A673 (cell line): Measurements from ENCODE around the gene CNP. TPM values are rescaled to one million over a fixed set of nuclear protein-coding genes. Genes with fewer than 3 reads are reported as not detected.
A peak's percentile ranks its signal among the peaks of the same experiment; 100 is the strongest.
"Not testable (repeated sequence)": the region's sequence is repeated elsewhere in the genome, so short reads cannot be mapped to it uniquely, and the experiment has no call there.

Experiments used
- BruUV-seq: library from RNA; stranded (reverse); fragments of 400-500 nt; replicated peaks from 2 replicates; lab custom pipeline; 2021; lab: Mats Ljungman, UMichigan
- CTCF ChIA-PET: fragments of 300-600 bp; sonication (Branson Sonifier 250); formaldehyde crosslinking; loops from one replicate; lab custom pipeline; 2022; ENCODE audit warnings: antibody characterized with exemption; lab: Charles Lee
- POLR2A ChIA-PET: fragments of 300-600 bp; sonication (Branson Sonifier 250); formaldehyde crosslinking; loops from one replicate; lab custom pipeline; 2022; ENCODE audit warnings: antibody characterized with exemption; ENCODE audit not compliant: low non-redundant PET; lab: Charles Lee
- DNase-seq: peaks from one replicate; pipeline ENCODE4 v3.0.0-alpha.2; 2015; ENCODE audit warnings: low spot score
- H3K27ac ChIP-seq: fragments of 200-600 bp; sonication (generic); 2 replicates; pipeline ENCODE4 v1.5.1; 2016; ENCODE audit warnings: mixed run types, low read depth, mild to moderate bottlenecking, mixed read lengths, antibody characterized with exemption, low read length; ENCODE audit not compliant: poor library complexity, severe bottlenecking
- H3K27me3 ChIP-seq: fragments of 200-600 bp; sonication (generic); replicated peaks from 2 replicates; pipeline ENCODE4 v1.6.1; 2017; ENCODE audit warnings: mixed run types, low read depth, mild to moderate bottlenecking, mixed read lengths, antibody characterized with exemption, low read length; ENCODE audit not compliant: insufficient read depth, poor library complexity
- H3K36me3 ChIP-seq: fragments of 200-600 bp; sonication (generic); 2 replicates; pipeline ENCODE4 v1.6.1; 2016; ENCODE audit warnings: mixed run types, mild to moderate bottlenecking, mixed read lengths, antibody characterized with exemption, low read length; ENCODE audit not compliant: insufficient read depth, poor library complexity, severe bottlenecking
- H3K4me1 ChIP-seq: fragments of 200-600 bp; sonication (generic); 2 replicates; pipeline ENCODE4 v1.6.1; 2017; ENCODE audit warnings: mixed run types, mild to moderate bottlenecking, mixed read lengths, antibody characterized with exemption, low read length; ENCODE audit not compliant: insufficient read depth, poor library complexity, severe bottlenecking
- H3K4me3 ChIP-seq: fragments of 200-600 bp; sonication (generic); 2 replicates; pipeline ENCODE4 v1.5.1; 2016; ENCODE audit warnings: low read depth, mixed run types, mild to moderate bottlenecking, mixed read lengths, low read length; ENCODE audit not compliant: poor library complexity, severe bottlenecking
- H3K9me3 ChIP-seq: fragments of 200-600 bp; sonication (generic); 2 replicates; pipeline ENCODE4 v1.6.1; 2016; ENCODE audit warnings: mixed run types, low read depth, mild to moderate bottlenecking, mixed read lengths, antibody characterized with exemption, low read length; ENCODE audit not compliant: poor library complexity, severe bottlenecking
- EZH2 ChIP-seq: fragments of 200-600 bp; sonication (generic); IDR thresholded peaks from 2 replicates; pipeline ENCODE4 v1.6.1; 2017; ENCODE audit warnings: borderline replicate concordance, low read depth, mild to moderate bottlenecking, mixed read lengths, antibody characterized with exemption, low read length; ENCODE audit not compliant: poor library complexity, severe bottlenecking
- intact Hi-C: fragments of 100-400 bp; cut with micrococcal nuclease; formaldehyde crosslinking; loops from one replicate; pipeline ENCODE4 v1.10.0; 2022; ENCODE audit not compliant: unreplicated experiment
- total RNA-seq: library from RNA; stranded (reverse); gene quantifications from 2 replicates; pipeline ENCODE4 v1.2.3, GENCODE V29; 2021
- TF ChIP-seq, protein P1 (sequence below): fragments of 300-800, 200-600 bp; sonication (generic); conservative IDR thresholded peaks from 2 replicates; pipeline ENCODE4 v1.5.1; 2017; ENCODE audit warnings: low read depth, mild to moderate bottlenecking, antibody characterized with exemption, low read length, moderate library complexity, mixed read lengths

The CNP gene
- total RNA-seq, 1 experiment from 2014 or later, result 55.6 TPM

DNA sequence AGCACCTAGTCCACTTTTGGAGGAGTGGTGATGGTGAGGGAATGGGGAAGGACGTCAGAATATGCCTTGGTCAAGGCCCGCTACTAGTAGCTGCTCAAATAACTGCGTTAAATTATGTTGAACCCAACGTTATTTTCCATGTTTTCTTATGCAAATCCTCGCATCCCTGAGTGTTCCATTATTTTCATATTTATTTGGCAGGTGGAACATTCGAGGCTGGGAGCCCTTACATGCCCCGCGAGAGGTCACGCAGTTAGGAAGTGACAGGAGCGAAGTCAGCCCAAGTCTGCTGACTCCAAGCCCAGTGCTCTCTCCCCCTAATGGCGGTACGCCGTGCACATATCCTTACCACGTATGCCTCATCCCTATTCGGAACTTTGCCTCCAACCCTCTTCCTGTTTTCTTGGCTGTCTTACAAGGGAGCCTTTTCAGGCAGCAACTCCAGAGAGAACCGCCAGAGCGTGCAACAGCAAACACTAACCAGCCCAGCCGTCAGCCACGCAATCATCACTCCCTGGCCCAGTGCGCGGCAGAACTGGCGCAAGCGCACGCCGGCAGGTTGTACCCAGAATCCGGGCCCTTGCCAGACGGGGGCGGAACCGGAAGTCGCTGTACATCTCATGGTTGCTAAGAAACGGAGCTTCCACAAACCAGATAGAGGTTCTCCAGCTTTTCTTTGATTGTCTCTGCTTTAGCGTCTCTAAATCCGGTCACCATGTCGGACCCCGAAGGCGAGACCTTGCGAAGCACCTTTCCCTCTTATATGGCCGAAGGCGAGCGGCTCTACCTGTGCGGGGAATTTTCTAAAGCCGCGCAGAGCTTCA is 36.4 kb upstream of the CNP start, which contains the start of gene ODAD4:
TSS of gene ODAD4 (plus strand) at position 609 of the 824 bp plus-strand sequence. CDS start at position 716, 107 bp downstream.
- Histone ChIP-seq H3K36me3 (no peaks in the 10 kb centered on the region), H3K27ac (peak within 1 kb of the TSS; percentile 73), H3K4me1 (no peaks in the 10 kb centered on the region), H3K27me3 (no peaks in the 10 kb centered on the region), H3K9me3 (no peaks in the 10 kb centered on the region), H3K4me3 (peak within 1 kb of the TSS; percentile 56)
- intact Hi-C loops, result no loop called here
- DNase-seq, result peak; percentile 94
- ChIA-PET CTCF (interaction anchor here (0.5 to 0.8 kb wide), 3 partner anchors 12 to 606 kb away, joined by 3 to 5 read pairs (median 4); partner anchors contain the start of genes ACLY and NAGLU), POLR2A (interaction anchor here (0.5 to 1.0 kb wide), 3 partner anchors 36 to 238 kb away, joined by 4 to 8 read pairs (median 5); partner anchors contain the start of gene CNP)
- no peak for TF ChIP-seq EZH2
- TF ChIP-seq, protein P1, sequence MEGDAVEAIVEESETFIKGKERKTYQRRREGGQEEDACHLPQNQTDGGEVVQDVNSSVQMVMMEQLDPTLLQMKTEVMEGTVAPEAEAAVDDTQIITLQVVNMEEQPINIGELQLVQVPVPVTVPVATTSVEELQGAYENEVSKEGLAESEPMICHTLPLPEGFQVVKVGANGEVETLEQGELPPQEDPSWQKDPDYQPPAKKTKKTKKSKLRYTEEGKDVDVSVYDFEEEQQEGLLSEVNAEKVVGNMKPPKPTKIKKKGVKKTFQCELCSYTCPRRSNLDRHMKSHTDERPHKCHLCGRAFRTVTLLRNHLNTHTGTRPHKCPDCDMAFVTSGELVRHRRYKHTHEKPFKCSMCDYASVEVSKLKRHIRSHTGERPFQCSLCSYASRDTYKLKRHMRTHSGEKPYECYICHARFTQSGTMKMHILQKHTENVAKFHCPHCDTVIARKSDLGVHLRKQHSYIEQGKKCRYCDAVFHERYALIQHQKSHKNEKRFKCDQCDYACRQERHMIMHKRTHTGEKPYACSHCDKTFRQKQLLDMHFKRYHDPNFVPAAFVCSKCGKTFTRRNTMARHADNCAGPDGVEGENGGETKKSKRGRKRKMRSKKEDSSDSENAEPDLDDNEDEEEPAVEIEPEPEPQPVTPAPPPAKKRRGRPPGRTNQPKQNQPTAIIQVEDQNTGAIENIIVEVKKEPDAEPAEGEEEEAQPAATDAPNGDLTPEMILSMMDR, result peak; percentile 32
- BruUV-seq, result TSS peak; percentile 97

DNA sequence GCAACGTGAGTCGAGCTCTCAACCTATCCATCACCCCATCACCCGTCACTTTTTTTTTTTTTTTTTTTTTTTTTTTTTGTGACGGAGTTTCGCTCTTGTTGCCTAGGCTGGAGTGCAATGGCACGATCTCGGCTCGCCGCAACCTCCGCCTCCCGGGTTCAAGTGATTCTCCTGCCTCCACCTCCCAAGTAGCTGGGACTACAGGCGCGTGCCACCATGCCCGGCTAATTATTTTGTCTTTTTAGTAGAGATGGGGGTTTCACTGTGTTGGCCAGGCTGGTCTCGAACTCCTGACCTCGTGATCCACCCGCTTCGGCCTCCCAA is 35.8 kb upstream of the CNP start:
- intact Hi-C loops, H3K36me3 ChIP-seq, H3K4me1 ChIP-seq, DNase-seq, H3K9me3 ChIP-seq, H3K27me3 ChIP-seq: not testable (repeated sequence)
- BruUV-seq, result TSS peak; percentile 70
- ChIA-PET CTCF (interaction anchor here (0.5 to 0.8 kb wide), 3 partner anchors 12 to 605 kb away, joined by 3 to 5 read pairs (median 4); partner anchors contain the start of genes ACLY and NAGLU), POLR2A (interaction anchor here (0.5 to 1.0 kb wide), 3 partner anchors 36 to 239 kb away, joined by 4 to 8 read pairs (median 5); partner anchors contain the start of gene CNP)
- Histone ChIP-seq H3K27ac (peak overlapping the region; percentile 37), H3K4me3 (peak overlapping the region; percentile 56)

DNA sequence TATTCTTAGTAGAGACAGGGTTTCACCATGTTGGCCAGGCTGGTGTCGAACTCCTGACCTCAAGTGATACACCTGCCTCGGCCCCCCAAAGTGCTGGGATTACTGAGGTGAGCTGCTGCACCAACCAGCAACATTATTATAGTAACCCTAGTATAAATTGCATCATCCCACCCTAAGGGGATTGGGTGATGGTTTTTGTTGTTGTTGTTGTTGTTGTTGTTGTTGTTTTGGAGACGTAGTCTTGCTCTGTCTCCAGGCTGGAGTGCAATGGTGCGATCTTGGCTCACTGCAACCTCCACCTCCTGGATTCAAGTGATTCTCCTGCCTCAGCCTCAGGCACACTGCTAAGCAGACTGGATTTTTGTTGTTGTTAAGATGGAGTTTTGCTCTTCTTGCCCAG is 34.9 kb upstream of the CNP start:
- H3K27ac ChIP-seq, BruUV-seq, H3K4me3 ChIP-seq, H3K27me3 ChIP-seq, POLR2A ChIA-PET, intact Hi-C loops, DNase-seq, H3K4me1 ChIP-seq, H3K9me3 ChIP-seq, H3K36me3 ChIP-seq, CTCF ChIA-PET: not testable (repeated sequence)

DNA sequence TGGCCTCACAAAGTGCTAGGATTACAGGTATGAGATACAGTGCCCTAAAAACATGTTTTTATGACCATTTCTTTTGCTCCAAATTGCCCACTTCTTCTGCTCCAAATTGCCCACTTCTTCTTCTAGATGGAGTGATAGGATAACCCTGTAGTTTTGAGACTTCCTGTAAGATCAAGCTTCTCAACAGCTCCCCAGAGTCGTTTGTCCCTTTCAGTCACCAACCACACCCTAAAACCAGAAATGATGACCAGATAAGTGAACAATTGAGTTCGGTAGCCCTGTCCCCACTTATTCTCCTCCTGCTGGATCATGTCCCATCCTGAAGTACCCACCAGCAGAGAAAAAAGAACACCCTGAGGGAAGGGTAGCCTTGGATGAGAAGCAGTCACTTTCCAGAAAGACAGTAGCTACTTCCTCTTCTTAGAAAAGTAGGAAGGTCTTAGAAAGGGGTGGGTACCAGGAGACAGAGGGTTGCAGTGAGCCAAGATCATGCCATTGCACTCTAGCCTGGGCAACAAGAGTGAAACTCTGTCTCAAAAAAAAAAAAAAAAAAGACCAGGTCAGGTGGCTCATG is 33.7 kb upstream of the CNP start:
- Histone ChIP-seq H3K9me3 (no peaks in the 10 kb centered on the region), H3K4me1 (no peaks in the 10 kb centered on the region), H3K27me3 (no peaks in the 10 kb centered on the region), H3K27ac (no peak overlapping the region), H3K36me3 (no peaks in the 10 kb centered on the region), H3K4me3 (no peak overlapping the region)
- ChIA-PET CTCF (interaction anchor here (0.6 kb wide), 1 partner anchor 14 kb away, joined by 8 read pairs; the partner anchor contains the start of gene ACLY), POLR2A (no interaction called here)
- no TSS peak for BruUV-seq
- intact Hi-C loops, result no loop called here
- TF ChIP-seq, protein P1, result no peak
- TF ChIP-seq EZH2, result no peak
- DNase-seq, result no peak
